Measurements from ENCODE around the gene HELZ2.

- TF ChIP-seq CTCF (IDR thresholded peaks at IDR 0.05), result no peak
- TF ChIP-seq EZH2 (IDR thresholded peaks at IDR 0.05; ENCODE audit: borderline replicate concordance, insufficient read depth, low read depth, low read length, poor library complexity, severe bottlenecking), result no peak
These were observed 48.1 kb downstream of the HELZ2 start for GRCh38 chr20:63525971-63526370.
